Measurements from ENCODE around the gene IAH1.

The IAH1 gene

GRCh38 chr2:9527995-9528787 lies 53.8 kb downstream of the IAH1 start:
- no peak for DNase-seq
- no peak for ATAC-seq

- DNase-seq (no peak), ATAC-seq (no peak)
Observed at GRCh38 chr2:9532421-9532820, 58.1 kb downstream of the IAH1 start.

GRCh38 chr2:9533663-9534062 lies 59.3 kb downstream of the IAH1 start:
- DNase-seq (no peak), ATAC-seq (no peak)

GRCh38 chr2:9535177-9535576 lies 60.8 kb downstream of the IAH1 start:
- ATAC-seq (no peak), DNase-seq (no peak)

- no peak for DNase-seq
- ATAC-seq: no peak
Observed at GRCh38 chr2:9536504-9536903, 62.2 kb downstream of the IAH1 start.

GRCh38 chr2:9538000-9538507 lies 63.7 kb downstream of the IAH1 start:
- no peak for ATAC-seq
- no peak for DNase-seq

All from stimulated activated naive CD8-positive, alpha-beta T cell treated with anti-CD3 and anti-CD28 coated beads, Interleukin-15, Interleukin-2, amounts not matched to agents 100 U/mL and 50 U/mL, for 24 hours (primary cell).